NCI-H187 (cell line): Measurements from ENCODE around the gene HBG1.
"Not testable (repeated sequence)": the region's sequence is repeated elsewhere in the genome, so short reads cannot be mapped to it uniquely, and the experiment has no call there.

Experiments
- DNase-seq, 2 experiments: peaks; one replicate each; lab custom pipeline; 2025; lab: John Stamatoyannopoulos, UW

Gene HBG1

DNA sequence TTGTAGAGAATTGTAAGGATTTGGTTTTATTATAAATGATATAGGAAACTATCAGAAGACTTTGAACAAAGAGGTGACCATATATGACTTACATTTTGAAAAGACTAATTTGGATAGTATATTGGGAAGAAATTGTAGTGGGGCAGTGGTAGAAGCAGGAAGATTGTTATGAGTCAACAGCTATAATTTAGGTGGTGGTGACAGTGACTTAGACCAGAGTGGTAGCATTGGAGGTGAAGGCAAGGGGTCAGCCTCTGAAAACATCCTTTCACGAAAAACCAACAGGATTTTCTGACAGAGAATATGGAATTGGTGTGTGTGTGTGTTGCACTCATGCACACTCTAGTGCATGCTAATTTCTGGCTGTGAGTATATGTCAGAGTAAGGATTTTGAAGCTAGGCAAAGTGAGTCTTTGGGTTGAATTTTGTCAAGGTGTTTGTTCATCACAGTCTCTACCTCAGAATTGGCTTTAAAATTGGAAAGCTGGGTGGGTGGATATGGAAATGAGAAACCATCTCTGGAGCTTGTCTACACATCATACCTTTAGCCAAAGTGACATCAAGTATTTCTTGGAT, 28.2 kb upstream of the HBG1 start:
- no peak for DNase-seq

- no peak for DNase-seq
These were observed 27.0 kb upstream of the HBG1 start for GRCh38 chr11:5276697-5277096.

DNA sequence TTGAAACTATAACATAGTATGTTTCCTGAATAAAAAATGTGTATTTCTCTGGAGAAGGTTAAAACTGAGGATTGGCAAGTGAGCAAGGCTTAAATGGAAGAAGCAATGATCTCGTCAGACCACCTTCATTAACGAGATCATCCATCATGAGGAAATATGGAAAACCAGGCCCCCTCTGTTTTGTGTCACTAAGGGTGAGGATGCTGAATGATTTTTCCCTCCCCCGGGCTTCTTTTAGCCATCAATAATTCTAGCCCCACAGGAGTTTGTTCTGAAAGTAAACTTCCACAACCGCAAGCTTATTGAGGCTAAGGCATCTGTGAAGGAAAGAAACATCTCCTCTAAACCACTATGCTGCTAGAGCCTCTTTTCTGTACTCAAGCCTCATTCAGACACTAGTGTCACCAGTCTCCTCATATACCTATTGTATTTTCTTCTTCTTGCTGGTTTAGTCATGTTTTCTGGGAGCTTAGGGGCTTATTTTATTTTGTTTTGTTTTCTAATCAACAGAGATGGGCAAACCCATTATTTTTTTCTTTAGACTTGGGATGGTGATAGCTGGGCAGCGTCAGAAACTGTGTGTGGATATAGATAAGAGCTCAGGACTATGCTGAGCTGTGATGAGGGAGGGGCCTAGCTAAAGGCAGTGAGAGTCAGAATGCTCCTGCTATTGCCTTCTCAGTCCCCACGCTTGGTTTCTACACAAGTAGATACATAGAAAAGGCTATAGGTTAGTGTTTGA, 25.9 kb upstream of the HBG1 start:
- no peak for DNase-seq

DNA sequence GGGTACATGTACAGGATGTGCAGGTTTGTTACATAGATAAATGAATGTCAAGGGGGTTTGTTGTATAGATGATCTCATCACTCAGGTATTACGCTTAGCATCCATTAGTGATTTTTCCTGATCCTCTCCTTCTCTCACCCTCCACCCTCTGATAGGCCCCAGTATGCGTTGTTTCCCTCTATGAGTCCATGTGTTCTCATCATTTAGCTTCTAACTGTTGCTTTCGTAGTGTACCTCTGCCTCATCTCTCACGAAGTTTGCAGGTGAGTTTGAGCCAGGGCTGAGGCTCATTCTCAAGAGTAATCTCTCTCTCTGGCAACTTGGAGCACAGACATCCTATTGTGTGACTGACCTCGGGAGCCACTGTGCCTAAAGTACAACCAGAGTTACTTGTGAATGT, 24.7 kb upstream of the HBG1 start:
- DNase-seq = no peak

- DNase-seq = no peak
These were observed 22.8 kb upstream of the HBG1 start for GRCh38 chr11:5272395-5273017.

DNA sequence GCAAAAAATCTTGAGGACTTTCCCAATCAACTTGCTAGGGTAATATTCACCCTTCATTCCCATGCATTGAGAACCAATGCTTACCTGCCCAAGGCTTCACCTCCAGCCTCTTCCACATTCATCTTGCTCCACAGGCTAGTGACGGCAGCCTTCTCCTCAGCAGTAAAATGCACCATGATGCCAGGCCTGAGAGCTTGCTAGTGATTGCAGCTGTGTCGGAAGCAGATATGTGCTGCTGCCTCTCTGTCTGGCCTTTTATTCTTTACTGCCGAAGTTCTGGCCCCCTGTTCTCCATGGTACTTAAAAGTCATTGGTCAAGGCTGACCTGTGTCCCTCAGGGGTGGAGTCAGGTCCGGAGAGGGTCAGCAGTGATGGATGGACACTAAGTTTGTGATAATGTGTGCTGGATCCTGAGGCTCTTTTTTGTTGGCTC, 20.1 kb upstream of the HBG1 start, which contains the start of gene HBE1:
Gene HBE1, minus strand, starts transcription at position 231 of the 433 bp plus-strand sequence. Its CDS starts 55 bp downstream, at position 176.
- no peak for DNase-seq

GRCh38 chr11:5267033-5267563, 17.4 kb upstream of the HBG1 start:
- DNase-seq = no peak

DNA sequence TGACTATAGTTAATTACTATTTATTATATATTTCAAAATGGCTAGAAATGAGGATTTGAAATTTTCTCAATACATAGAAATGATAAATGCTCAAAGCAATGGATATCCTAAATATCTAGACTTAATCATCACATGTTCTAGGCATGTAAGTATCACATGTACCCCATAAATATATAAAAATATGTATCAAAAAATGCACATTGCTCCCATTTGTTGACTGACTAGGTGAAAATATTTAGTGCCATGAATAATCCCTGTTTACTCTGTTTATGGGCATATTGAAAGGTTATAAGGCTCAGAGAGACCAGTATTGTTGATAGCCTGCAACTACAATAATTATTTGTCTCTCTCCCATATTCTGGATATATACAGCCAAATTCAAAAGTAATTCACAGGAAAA, 17.0 kb upstream of the HBG1 start:
- no peak for DNase-seq

- DNase-seq = no peak
These were observed 16.2 kb upstream of the HBG1 start for GRCh38 chr11:5265832-5266231.

- DNase-seq = no peak
These were observed 9.0 kb upstream of the HBG1 start for GRCh38 chr11:5258543-5259262.

DNA sequence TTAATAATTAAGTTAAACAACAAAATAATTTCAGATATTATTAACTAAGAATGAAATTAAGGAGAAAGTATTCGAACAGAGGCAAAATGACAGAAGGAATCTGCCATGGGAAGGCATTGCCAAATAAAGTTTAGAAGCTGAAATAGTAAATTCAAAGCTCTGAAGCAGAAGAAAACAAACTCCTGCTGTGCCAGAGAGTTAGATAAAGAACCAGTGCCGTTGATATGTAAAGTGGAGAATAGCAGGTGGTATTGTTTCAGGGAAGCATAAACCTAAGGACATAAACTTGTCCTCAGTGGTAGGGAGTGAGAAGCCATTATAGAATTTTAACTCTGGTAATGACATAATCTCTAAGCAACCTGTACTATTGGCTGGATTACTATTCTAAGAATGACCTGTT, 7.6 kb upstream of the HBG1 start:
- DNase-seq = no peak

- not testable (repeated sequence) for DNase-seq
These were observed 5.2 kb upstream of the HBG1 start, which contains the start of gene HBG2 for GRCh38 chr11:5254646-5255413. HBG2 (minus strand) TSS chr11:5254781; CDS start chr11:5254728, 53 bp downstream.

DNA sequence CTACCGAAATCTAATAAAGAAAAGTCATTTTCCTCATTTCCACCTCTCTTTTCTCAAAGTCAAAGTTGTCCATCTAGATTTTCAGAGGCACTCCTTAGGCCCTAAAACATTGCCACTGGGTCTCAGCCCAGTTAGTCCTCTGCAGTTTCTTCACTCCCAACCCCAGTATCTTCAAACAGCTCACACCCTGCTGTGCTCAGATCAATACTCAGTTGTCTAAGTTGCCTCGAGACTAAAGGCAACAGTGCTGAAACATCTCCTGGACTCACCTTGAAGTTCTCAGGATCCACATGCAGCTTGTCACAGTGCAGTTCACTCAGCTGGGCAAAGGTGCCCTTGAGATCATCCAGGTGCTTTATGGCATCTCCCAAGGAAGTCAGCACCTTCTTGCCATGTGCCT, 4.4 kb upstream of the HBG1 start:
- not testable (repeated sequence) for DNase-seq

DNA sequence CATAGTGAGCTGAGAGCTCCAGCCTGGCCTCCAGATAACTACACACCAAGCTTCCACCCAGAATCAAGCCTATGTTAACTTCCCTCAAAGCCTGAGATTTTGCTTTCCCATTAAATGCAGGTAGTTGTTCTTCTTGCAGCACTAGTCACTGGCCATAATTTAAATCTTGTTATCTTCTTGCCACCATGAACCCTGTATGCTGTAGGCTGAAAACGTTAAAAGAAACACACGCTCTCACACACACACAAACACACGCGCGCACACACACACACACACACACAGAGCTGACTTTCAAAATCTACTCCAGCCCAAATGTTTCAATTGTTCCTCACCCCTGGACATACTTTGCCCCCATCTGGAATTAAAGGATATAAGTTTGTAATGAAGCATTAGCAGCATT, 3.8 kb upstream of the HBG1 start:
- DNase-seq = not testable (repeated sequence)

DNA sequence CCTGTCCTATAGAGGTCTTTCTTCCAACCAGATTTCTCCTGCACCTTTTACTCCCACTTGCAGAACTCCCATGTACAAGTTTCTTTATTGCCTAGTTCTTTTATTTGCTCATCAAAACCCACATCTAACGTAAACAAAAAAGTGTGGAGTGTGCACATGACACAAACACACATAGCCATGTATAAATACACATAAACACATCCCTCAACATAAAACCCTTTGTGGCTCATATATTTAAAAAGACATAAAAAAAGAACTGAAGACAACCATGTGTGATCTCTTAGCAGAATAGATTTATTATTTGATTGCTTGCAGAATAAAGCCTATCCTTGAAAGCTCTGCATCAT, 3.2 kb upstream of the HBG1 start:
- no peak for DNase-seq

DNA sequence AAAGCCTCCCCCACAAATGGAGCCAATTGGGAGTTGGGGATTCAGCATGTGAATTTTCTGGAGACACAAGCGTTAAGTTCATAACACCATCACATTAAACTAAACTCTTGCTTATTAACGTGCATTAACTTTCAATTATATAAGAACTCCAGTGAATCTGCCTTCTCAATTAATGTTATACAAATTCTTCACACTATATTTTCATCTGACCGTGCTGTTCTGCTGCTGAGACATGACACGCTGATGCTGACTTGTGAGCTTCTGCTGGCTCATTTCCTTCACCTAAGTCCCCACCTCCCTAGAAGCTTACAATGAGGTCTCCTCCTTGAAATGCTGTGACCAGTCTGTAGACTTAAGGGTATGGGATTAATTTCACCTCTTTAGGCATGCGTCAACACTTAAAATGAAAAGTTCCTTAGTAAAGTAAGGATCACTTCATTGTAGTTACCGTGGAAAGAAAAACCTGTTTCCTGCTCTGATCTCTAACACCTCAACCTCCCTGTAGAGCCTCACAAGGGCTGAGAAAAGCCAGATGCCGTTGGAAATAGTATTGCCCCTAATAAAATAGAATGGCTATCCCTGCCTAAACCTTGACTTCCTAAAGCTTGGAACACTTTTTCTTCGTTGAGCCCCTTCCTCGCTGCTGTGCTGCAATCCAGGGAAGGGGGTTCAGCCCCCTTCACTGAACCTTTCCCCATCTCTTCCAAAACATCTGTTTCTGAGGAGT, 2.7 kb upstream of the HBG1 start:
- no peak for DNase-seq

DNA sequence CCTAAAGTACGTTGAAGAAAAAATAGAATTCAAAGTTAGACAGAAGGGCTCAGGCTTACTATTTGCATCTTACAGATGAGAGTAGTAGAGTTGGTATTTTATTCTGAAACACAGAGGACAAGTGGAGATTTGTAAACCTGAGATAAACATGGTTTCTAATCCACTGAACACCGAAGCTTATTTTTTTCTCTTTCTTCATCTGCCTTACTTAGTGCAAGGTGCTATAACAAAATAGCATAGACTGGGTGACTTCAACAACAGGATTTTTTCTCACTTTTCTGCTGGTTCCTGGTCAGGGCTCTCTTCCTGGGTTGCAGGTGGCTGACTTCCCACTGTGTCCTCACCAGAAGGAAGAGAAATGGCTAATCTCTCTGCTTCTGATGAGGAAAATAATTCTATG, 2.1 kb upstream of the HBG1 start:
- no peak for DNase-seq

- no peak for DNase-seq
These were observed 1.0 kb upstream of the HBG1 start for GRCh38 chr11:5250543-5251204.

DNA sequence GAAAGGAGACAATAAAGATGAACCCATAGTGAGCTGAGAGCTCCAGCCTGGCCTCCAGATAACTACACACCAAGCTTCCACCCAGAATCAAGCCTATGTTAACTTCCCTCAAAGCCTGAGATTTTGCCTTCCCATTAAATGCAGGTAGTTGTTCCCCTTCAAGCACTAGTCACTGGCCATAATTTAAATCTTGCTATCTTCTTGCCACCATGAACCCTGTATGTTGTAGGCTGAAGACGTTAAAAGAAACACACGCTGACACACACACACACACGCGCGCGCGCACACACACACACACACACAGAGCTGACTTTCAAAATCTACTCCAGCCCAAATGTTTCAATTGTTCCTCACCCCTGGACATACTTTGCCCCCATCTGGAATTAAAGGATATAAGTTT, 1.2 kb downstream of the HBG1 start:
- DNase-seq = not testable (repeated sequence)

GRCh38 chr11:5247472-5248192, 2.0 kb downstream of the HBG1 start:
- DNase-seq = no peak
